ENCODE data around the gene SMLR1. TPM values are rescaled to one million over a fixed set of nuclear protein-coding genes. Genes with fewer than 3 reads are reported as not detected.

Gene SMLR1
- total and polyA plus RNA-seq, 8 donors: 0.05 to 0.15 (median 0.12) TPM; not detected in 3

DNA sequence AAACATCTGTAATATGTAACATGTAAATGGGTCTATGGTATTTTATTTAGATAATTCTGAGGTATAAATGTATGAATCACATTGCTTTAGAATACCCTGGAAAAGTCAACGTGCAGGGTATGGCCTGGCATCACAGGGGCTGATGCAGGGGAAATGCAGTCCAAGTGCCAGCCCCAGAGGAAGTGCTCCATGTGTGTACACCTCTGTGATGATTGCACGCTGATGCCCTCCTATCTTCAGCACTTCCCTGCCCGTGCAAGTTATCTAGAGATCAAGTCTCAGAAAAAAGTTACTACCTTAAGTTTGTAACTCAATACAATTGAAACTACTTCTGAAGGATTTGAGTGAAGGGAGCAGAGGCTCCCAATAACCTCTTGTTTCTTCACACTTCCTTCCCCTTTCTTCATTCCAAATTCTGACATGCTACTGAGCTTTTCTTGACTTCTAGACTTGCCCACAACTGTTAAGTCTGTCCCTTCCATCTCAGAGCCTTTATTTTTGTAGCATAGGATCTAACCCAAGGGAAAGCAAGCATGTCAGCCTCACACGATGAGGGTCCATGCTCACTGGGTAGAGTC, 2.2 kb downstream of the SMLR1 start:
- Histone ChIP-seq H3K36me3 (no peaks in the 10 kb centered on the region), H3K27me3 (no peaks in the 10 kb centered on the region), H3K27ac (no peak overlapping the region), H3K4me3 (no peak overlapping the region), H3K4me1 (peaks cover 0 to 14% (median 0%) of the 10 kb centered on the region in 3 donors), H3K9me3 (no peaks in the 10 kb centered on the region)
- ATAC-seq (no peak), FAIRE-seq (no peak), DNase-seq (no peak)
- WGBS, 2 donors: 70 to 84% methylated on average over 4 of the region's 4 CpGs
- TF ChIP-seq, protein P1, sequence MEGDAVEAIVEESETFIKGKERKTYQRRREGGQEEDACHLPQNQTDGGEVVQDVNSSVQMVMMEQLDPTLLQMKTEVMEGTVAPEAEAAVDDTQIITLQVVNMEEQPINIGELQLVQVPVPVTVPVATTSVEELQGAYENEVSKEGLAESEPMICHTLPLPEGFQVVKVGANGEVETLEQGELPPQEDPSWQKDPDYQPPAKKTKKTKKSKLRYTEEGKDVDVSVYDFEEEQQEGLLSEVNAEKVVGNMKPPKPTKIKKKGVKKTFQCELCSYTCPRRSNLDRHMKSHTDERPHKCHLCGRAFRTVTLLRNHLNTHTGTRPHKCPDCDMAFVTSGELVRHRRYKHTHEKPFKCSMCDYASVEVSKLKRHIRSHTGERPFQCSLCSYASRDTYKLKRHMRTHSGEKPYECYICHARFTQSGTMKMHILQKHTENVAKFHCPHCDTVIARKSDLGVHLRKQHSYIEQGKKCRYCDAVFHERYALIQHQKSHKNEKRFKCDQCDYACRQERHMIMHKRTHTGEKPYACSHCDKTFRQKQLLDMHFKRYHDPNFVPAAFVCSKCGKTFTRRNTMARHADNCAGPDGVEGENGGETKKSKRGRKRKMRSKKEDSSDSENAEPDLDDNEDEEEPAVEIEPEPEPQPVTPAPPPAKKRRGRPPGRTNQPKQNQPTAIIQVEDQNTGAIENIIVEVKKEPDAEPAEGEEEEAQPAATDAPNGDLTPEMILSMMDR (IDR thresholded peaks at IDR 0.05): no peak
- intact Hi-C loops (cut with DNase I): no loop called here

DNA sequence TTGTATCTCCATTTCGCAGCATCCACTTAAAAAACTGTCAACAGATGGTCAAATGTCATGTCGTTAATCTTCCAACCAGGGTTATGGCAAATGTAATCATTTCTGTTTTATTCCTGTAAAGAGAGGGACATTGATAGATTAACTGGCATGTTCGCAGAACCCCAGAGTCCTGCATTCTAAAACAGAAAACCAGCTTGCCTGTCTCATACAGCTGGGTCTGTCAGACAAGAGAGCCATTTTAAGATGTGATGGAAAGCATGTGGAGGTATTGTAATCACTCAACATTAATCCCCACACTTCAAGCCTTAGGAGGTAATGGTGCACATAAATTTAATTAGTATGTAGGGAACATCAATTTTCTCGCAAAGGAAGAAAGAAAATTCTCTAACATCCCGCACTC, 4.4 kb downstream of the SMLR1 start:
- DNase-seq (no peak), ATAC-seq (no peak), FAIRE-seq (no peak)
- Histone ChIP-seq H3K4me1 (peaks cover 0 to 13% (median 0%) of the 10 kb centered on the region in 3 donors), H3K27ac (no peak overlapping the region), H3K27me3 (no peaks in the 10 kb centered on the region), H3K9me3 (no peaks in the 10 kb centered on the region), H3K4me3 (no peak overlapping the region), H3K36me3 (no peaks in the 10 kb centered on the region)
- WGBS, 2 donors: 92 to 93% methylated on average over 5 of the region's 5 CpGs
- TF ChIP-seq, protein P1 (IDR thresholded peaks at IDR 0.05): no peak
- intact Hi-C loops (cut with DNase I): no loop called here

DNA sequence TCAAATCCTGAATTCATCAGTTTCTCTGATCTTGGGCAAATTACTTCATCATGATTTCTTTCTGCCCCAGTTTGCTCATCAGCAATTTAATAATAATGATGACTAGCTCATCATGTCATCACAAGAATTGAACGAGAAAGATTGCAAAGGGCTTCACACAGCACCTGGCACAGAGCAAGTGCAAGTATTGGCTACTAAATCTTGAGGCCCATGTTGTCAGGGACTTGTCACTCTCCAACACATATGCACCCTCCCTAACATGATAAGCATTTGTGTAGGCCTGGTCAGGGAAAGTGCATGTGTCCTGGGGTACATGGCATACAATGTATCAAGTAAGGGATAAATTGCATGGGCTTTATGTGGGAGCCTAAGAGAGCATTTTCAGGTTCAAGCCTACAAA, 6.4 kb downstream of the SMLR1 start:
- no peak overlapping the region for H3K4me3 ChIP-seq
- TF ChIP-seq, protein P1 (IDR thresholded peaks at IDR 0.05): no peak
- no peaks in the 10 kb centered on the region for H3K36me3 ChIP-seq
- FAIRE-seq: no peak
- no peak for DNase-seq
- no peaks in the 10 kb centered on the region for H3K9me3 ChIP-seq
- intact Hi-C loops (cut with DNase I): no loop called here
- H3K27ac ChIP-seq: no peak overlapping the region
- H3K4me1 ChIP-seq: no peaks in the 10 kb centered on the region
- ATAC-seq: no peak
- 44 to 51% methylated on average over 1 of the region's 1 CpG for WGBS, 2 donors
- no peaks in the 10 kb centered on the region for H3K27me3 ChIP-seq

DNA sequence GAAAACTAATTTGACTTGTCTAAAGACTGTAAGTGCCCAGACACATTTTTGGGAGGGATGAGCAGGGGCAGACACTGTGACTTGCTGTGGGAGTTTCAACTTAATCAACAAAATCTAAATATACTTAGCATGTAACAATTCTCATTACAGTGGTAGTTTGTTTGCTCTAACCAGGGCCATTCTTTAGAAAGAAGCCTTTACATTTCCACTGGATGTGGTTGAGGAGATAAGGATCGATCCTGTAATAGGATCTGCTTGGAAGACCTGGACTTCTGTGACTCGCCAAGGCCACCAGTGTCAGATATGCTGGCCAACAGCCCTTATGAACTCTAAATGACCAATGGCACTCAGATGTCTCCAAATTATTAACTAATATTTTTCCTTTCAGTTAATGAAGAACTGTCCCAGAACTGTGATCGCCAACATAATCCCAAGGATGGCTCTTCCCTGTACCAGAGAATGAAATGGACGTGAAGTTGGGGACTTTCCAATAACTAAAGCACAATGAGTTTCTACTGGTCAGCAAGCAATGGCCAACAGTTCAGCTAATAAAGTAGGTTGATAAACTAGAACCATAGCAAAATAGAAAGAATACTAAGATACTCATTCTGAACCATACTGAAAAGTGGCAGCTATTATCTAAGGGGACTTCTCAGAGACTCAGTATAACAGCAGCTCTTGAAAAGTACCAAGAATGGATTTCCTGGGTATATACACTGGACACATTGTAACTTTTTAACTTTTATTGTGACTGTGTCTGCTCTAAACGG, 7.5 kb downstream of the SMLR1 start:
- no peak overlapping the region for H3K27ac ChIP-seq
- no peak overlapping the region for H3K4me3 ChIP-seq
- no peak for FAIRE-seq
- TF ChIP-seq, protein P1 (IDR thresholded peaks at IDR 0.05): no peak
- no peaks in the 10 kb centered on the region for H3K36me3 ChIP-seq
- ATAC-seq: no peak
- no peaks in the 10 kb centered on the region for H3K4me1 ChIP-seq
- intact Hi-C loops (cut with DNase I): no loop called here
- no peaks in the 10 kb centered on the region for H3K27me3 ChIP-seq
- DNase-seq: no peak
- H3K9me3 ChIP-seq: no peaks in the 10 kb centered on the region
- WGBS, 2 donors: 72 to 77% methylated on average over 5 of the region's 5 CpGs

DNA sequence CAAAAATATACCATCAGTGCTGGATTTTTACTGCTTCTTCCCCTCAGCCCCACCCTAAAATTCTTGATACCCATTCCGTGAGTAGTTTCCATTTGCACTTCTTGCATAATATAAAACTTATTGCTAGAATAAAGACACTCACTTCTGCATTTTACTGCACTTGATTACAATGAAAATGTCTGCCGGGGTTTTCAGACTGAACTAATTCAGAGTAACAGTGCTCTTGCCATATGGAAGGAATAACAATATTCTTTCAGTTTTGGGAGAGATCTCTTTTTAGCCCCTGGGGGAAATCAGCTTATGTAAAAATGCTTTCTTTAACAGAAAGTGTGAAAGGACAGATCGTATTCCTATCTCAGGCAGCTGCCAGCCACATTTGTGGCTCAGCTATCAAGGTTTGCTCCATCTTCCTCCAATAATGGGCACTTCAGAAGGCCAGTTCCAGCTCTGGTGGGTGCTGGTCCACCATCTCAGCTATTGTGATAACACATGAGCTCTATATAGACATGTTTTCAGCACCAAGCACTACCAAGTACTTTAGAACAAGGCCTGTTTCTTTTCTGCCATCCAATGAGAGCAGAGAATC, 8.9 kb downstream of the SMLR1 start:
- H3K36me3 ChIP-seq: no peaks in the 10 kb centered on the region
- FAIRE-seq: no peak
- H3K27ac ChIP-seq: no peak overlapping the region
- 91 to 95% methylated on average over 3 of the region's 3 CpGs for WGBS, 2 donors
- no peaks in the 10 kb centered on the region for H3K9me3 ChIP-seq
- no peak for ATAC-seq
- intact Hi-C loops (cut with DNase I): no loop called here
- no peaks in the 10 kb centered on the region for H3K27me3 ChIP-seq
- no peaks in the 10 kb centered on the region for H3K4me1 ChIP-seq
- TF ChIP-seq, protein P1 (IDR thresholded peaks at IDR 0.05): no peak
- DNase-seq: no peak
- no peak overlapping the region for H3K4me3 ChIP-seq
